GM19397 (cell line): ENCODE measurements around the gene FXYD2.
A peak's percentile ranks its signal among the peaks of the same experiment; 100 is the strongest.
"Not testable (repeated sequence)": the region's sequence is repeated elsewhere in the genome, so short reads cannot be mapped to it uniquely, and the experiment has no call there.

Experiments
- ATAC-seq: cut with Tn5 transposase; IDR thresholded peaks from one replicate; pipeline ENCODE4 v1.9.1; 2021; ENCODE audit warnings: mild to moderate bottlenecking, moderate library complexity; ENCODE audit not compliant: unreplicated experiment

Gene FXYD2

DNA sequence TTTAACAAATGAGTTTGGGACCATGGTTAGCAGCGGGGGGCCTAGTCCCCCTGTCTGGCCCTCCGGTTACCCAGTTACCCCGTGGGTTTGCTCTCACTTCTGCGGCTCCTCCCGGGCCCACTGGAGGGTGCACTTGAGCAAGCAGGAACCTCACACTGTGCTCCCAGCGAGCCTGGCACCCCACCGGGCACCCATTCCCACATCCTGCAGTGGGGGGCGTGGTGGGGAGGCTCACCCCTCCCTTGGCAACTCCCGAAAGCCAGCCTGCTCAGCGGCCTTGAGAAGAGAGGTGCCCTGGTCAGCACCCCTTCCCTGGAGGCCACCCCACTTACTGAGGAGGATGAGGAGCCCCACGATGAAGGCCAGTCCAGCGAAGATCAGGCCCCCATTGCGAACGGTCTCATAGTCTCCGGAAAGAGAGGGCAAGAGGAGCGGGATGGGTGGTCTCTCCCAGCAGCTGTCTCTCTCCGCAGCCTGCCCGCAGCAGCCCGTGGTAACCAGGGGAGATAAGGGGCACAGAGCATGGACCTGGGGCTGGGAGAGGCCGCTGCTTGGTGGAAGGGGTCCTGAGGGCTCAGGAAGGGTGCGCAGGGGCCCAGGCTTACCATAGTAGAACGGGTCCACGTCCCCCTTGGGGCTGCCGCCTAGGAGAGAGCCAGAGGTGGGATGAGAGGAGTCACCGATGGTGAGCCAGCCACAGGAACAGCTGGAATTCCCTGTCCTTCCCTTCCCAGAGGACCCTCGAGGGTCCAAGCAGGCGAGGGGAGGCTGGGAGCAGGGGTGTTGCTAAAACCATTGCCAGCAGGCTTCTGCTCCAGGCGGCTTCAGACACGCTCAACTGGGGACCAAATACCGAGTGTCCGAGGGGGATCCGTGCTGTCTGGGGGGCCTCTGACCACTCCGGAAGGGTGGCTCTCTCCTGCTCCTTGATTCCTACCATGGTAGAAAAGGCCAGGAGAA is 2.2 kb downstream of the FXYD2 start:
- no peak for ATAC-seq

DNA sequence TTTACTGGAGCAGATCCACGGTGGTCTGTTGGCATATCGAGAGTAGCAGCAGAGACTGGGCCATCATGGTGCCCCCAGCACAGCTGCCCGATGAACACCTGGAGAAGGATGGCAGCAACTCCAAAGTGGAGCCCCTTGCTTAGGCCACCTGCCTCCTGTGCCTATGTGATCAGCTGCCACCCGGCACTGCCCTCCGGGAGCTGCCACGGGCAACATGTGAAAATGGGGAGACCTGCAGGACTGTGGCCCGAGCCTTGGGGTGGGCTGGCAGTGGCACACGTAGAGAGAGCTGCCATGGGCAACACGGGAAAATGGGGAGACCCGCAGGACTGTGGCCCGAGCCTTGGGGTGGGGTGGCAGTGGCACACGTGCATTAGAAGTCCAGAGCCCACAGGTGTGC is 3.1 kb downstream of the FXYD2 start:
- no peak for ATAC-seq

DNA sequence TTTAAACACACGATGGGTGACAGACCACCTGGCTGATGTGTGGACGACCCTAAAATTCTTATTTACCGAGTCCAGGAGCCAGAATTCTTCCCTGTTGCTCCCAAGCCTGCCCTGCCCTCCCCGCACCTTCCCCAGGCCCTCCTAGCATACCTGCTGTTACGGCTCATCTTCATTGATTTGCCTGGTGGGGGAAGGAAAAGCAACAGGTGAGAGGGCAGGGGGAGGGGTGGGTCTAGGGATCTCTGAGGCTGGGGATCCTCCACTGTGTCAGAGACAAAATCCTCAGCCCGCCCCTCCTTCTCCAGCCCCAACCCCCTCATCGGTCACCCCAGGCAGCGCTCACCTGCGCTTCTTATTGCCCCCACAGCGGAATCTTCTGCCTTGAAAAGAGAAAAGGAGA is 4.0 kb downstream of the FXYD2 start:
- ATAC-seq: no peak

DNA sequence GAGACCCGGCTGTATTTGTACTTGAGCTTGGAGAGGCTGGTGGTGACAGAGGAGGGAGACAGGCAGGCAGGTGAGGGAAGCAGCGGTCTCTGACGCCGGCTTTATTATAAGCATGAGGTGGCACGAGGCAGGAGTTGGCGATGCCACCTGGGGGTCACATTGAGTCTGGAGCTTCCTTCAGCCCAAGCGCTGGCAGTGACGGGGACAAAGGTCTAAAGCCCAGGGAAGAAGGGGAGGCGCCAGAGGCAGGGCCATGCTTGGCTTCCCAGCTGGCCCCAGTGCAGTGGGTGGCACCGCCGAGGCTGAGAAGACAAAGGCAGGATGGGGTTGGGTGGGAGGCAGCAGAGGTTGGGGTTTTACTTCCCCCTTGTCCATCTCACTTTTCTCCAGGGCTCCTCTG is 4.5 kb downstream of the FXYD2 start:
- no peak for ATAC-seq

DNA sequence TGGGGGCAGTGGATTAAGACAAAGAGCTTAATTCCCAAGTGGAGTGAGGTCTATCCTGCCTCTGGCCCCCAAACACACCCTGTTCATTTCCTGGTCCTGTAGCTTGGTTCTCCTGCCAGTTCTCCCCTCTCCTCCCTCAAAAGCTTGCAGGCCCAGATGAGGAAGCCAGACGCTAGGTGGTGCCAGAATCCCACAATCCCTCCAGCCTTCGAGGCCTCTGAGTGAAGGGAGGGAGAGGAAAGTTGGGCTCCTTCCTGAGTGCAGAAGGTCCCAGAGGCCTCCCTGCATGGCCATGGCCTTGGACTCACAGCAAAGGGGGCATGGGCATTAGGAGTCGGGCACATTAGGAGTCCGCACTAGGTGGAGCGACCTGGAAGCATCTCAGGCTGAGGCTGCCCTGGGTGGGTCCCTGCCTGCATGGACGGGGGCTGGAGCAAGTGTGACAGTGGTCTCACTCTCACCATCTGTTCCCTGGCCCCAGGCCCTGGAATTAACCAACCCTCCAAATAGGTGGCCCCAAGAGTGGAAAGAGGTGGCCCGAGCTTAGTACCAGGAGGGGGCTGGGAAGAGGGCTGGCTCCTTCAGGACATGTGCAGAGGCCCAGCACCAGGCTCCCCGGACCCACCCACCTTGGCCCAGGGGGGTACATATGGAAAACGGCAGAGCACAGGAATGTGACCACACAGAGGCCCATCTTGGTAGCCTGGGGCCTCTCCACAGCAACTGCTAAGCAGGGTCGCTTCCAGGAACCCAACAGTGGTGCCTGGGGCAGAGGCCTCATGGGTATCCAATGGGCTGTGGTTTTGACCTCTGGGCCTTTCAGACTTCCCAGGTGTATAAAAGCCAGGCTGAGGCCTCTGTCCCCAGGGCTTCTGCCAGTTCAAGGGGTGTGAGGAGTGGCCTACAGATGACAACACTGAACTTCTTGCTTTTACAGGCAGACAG is 5.2 kb downstream of the FXYD2 start:
- no peak for ATAC-seq

DNA sequence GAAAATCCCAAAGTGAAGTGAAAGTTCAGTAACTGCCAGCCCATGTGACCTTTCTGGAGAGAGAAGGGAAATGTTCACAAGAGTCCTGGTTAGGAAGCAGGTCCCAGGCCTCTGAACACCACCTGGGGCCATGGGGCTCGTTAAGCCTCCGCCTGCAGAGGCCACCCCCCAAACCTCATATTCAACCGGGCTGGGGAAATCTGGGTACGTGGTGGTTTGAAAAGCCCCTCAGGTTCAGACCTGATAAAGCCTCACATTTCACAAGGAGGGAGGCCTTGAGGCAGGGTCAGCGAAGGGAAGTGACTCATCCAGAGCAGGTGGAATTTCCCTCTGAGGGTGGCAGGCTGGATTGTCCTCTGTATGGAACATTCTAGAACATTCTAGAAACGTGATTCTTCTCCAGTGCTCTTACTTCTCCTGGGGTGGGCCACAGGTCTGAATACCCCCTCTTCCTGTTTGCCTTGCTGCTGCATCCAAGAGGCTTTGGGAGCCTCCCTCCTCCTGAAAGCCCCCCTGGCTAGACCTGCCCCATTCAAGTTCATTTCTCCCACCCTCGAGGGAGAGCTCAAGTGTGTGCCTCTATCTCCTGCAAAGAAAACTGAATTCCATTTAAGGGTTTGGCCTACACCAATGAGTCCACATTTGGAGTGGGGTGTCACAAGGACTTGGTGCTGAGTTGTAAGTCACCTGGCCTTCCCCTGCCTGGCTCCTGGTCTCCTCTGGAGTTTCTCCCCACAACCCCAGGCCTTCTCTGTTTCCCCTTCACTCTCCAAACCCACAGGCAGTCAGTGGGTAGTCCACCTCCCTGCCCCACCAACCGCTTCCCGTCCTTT is 6.3 kb downstream of the FXYD2 start:
- peak; percentile 11 for ATAC-seq

DNA sequence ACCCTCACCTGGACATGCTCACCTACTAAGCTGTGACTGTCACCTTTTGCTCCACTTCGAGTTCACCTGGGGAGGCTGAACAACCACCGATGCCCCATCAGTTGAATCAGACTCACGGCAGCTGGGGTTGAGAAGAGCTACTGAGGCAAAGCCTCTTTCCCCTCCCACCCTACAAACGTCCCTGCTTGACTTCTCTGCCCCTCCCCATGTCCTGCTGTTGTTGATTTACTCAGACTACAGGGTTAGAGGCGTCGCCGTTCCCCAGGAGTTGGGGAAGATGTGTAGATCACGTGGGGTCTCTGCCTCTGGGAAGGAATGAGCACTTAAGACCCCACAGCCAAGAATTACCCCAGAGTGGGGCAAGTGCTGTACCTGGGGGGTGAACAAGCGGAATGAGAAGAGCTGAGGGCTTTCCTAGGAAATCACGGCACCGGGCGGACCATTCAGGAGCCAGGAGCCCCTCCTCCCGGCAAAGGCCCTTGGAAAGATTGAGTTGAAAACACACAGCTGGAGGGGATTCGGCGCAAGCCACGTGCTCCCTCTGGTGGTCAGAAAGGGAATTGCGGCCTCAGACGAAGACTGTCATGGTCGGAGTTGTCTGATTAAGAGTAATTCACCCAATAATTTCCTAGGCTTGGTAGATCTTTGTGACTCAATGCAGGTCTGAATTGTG is 7.0 kb downstream of the FXYD2 start:
- peak; percentile 23 for ATAC-seq

DNA sequence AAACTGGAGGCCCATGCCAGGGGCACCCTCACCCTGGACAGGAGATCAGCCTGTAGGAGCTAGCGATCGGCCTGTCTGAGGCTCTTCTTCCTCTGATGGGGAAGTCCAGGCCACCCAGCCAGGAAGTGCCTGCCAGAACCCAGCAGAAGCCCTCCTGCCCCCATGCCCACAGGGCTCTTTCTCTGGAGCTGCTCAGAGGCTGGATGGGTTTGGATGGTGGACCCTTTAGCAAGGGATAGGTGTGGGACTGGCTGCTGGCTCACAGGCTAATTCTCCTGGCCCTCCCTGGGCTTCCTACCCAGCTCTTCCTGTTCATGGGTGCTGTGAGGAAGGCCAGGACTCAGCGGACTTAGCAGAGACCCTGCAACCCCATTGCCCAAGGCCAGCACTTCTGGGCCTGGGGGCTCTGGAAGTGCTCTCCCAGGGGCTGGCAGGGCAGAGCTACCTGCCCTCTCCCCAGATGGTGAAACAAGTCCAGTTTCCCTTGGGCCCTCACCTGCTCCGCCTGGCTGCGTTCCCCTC is 7.6 kb downstream of the FXYD2 start:
- no peak for ATAC-seq

DNA sequence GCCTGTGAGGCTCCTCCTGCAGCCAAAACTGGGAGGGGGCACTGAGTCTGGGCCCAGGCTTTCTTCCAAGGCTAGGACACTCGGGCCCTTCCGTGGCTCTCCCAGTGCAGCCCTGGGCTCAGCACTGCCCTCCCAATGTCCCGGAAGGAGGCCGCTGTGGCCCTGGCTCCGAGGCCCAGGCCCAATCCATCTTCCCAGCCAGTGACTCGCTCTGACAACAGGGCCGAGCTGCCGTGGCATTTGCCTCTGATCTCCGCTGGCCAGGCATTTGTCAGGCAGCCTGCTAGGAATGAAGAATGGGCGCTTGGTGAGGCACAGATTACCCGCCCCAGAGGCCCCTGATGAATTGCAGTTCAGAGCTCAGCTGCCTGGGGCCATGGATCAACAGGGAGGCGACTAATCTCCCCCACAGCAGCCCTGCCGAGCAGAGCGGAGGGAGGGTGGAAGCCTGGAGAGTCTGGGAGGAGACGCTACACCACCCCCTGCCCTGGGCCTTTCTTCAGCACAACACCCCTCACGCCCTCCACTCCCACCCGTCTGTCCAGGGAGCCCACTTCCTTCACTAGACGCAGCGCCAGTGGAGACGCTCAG is 8.3 kb downstream of the FXYD2 start:
- no peak for ATAC-seq

DNA sequence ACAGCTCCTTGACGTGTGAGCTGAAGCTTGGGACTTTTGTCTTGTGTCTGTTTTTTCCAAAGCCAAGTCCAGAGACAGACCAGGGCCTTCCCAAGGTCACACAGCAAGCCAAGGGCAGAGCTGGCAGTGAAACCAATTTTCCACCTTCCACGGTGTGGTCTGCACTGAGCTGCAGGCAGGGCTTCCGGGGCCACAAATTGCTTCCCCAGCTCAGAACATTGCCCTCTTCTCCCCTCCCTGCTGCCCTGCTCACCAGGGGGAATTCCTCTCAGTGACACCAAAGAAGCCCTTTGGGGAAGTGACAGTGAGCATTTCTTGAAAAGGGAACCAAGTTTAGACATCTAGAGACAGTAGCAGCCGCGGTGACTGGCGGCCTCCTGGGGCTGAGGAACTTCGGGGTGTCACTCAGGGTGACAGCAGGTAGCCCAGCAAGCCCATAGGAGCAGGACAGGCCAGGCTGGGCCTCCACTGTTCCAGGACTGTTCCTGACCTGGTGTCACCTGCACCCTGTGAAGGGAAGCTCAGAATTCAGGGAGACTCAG is 9.2 kb downstream of the FXYD2 start:
- ATAC-seq: peak; percentile 39

DNA sequence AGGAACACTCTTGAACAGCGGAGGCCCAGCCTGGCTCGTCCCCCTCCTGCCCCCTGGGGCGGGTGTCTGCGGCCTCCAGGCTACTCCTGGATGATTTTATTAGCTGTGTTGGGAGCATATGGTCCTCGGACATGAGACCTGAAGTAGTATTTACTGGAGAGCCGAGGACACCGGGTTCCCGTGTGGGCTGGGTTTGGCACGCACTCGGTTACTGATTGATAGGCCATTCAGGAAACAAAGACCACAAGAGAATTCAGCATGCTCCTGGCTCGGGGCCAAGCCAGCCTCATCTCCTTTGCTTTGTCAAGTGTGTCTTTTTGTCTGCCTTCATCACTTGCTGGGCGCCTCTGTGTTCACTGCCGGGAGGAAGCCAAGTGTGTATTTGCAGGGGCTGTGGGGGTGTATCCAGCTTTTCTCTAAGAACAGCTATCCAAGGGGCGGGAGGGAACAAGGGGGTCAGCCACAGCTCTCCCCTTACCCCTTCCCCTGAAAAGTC is 9.7 kb downstream of the FXYD2 start:
- peak; percentile 40 for ATAC-seq

DNA sequence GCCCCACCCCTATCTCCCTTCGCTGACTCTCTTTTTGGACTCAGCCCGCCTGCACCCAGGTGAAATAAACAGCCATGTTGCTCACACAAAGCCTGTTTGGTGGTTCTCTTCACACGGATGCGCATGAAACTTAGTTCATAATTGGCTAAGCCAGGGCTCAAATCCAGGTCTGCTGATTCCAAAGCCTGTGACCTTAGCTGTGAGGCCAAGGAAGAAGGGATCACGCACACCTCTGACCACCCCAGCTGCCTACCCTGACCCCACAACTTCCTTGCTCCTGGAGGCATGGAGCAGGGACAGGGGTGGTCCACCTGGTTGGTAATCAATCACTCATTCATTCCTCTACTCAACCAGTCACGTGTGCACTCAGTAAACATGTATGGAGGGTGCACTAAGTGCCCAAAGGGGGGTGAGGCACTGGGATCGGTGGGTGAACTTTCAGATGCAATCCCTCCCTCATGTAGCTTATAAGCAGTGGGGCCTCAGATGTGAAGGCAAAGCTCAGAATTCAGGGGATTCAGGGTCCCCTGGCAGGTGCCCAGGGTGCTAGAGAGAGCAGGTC is 10.3 kb downstream of the FXYD2 start:
- peak; percentile 1 for ATAC-seq

DNA sequence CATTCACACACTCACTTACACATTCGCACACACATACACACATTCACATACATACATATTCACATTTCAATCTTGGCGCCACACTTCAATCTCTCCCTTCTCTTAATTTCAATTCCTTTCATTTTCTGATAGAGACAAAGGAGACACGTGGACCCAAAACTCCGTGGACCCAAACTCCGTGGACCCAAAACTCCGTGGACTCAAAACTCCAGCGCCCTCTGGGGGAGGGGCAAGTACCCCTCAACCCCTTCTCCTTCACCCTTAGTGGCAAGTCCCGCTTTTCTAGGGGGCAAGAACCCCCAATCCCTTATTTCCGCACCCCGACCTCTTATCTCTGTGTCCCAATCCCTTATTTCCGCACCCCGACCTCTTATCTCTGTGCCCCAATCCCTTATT is 14.5 kb downstream of the FXYD2 start:
- ATAC-seq: not testable (repeated sequence)

DNA sequence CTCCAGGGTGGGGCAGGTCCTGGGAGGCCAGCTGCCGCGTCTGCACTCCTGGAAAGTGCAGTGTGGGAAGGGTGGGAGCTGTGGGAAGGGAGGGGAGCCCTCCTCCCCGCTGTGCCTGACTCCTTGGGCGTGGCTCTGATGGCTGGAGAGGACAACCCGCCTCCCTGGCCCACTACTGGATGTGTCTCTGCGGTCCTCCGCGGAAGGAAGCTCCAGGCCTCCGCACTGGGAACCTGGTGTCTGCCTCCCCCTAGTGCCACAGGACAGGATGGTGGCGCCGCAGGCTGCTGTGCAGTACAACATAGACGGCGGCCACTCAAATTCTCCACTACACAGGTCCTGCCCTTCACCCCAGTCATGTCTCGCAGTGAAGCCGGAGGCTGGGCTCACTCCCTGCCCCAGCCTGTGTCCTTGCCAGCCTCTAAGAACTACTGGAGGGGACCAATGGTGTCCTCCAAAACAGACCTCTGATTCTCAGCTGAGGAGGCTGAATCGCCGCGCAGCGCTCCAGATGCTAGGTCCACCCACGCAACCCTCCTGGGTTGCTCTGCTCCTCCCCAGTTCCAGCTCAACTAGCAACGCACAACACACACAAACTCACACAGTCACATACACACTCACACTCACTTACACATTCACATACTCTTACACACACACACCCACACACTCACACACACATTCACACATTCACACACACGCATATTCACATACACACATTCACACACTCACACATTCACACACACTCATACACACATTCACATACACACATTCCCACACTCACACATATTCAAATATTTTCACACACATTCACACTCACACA is 15.1 kb downstream of the FXYD2 start:
- no peak for ATAC-seq

DNA sequence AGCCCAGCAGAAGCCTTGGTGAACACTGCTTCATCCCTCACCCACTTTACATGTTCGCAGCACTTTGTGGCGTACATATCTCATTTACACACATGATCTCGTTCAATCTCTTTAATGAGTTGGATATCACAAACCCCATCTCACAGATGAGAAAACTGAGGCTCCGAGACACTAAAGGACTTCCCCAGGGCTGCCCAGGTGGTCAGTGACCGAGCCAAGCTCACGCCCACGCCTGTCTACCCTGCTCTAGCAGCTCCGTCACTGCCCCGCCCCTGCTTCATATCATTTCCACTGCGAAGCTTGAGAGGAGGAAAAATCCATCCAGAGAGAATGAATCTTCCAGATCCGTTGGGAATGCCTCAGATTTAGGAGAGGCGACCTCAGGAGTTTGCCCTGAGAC is 15.8 kb downstream of the FXYD2 start:
- ATAC-seq: no peak

DNA sequence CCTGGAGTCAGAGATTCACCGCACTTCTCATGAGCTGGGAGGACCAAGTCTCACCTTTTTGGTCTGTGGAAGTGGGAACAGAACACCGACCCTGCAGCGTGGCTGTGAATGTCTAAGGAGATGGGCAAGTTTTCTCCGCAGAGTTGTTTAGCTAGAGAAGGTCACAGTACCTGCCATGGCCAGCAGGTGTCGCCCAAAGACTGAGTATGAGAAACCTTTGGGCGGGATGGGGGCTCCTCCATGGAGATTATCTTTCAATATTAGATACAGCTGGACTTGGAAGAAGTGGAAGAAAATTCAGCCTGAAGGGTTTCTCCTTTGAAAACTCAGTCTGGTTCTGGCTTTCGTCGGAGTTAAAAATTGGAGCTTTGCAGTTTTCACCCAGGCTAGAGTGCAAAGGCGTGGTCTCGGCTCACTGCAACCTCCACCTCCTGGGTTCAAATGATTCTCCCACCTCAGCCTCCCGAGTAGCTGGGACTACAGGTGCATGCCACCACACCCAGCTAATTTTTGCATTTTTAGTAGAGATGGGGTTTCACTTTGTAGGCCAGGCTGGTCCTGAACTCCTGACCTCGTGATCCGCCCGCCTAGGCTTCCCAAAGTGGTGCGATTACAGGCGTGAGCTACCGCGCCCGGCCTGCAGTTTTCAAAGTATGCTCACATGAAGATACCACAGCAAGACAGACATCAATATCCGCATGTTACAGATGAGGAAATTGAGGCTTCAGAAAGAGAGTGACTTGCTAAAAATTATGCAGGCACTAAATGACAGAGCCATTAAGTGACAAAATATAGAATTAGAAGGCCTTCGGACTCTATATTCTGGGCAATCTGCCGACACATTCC is 16.8 kb downstream of the FXYD2 start:
- no peak for ATAC-seq

DNA sequence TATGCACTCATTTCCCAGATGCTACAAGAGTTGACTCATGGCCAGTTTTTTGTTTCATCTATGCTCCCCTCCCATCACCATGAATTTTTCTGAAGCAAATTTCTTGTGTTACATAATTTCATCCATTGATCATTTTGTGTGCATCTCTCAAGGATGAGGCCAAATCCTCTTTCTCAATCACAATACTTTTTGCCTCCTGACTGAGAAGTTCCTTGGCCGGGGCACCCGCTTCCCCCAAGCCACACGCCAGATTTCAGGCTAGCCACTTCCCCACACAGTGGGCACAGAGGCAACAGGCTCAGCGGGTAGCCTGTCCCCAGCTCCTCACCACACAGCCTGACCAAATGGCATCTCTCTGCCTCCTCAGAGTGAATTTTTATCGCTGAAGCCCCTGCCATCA is 17.7 kb downstream of the FXYD2 start:
- ATAC-seq: no peak
